ENCODE data around the gene DENND2D.

The DENND2D gene

GRCh38 chr1:111175349-111175748 is 25.1 kb downstream of the DENND2D start:
- DNase-seq (ENCODE audit: low read depth): no peak

GRCh38 chr1:111174070-111174469 is 26.4 kb downstream of the DENND2D start:
- DNase-seq (ENCODE audit: low read depth): no peak

- DNase-seq (ENCODE audit: low read depth): no peak
Observed at GRCh38 chr1:111172463-111172862, 28.0 kb downstream of the DENND2D start.

- DNase-seq (ENCODE audit: low read depth): no peak
Observed at GRCh38 chr1:111164151-111164550, 36.3 kb downstream of the DENND2D start.

GRCh38 chr1:111163363-111163762 is 37.1 kb downstream of the DENND2D start:
- no peak for DNase-seq (ENCODE audit: low read depth)

GRCh38 chr1:111162488-111162880 is 38.0 kb downstream of the DENND2D start:
- DNase-seq (ENCODE audit: low read depth): no peak

GRCh38 chr1:111161843-111162487 is 38.5 kb downstream of the DENND2D start:
- no peak for DNase-seq (ENCODE audit: low read depth)

GRCh38 chr1:111157431-111157830 is 43.0 kb downstream of the DENND2D start:
- no peak for DNase-seq (ENCODE audit: low read depth)

- no peak for DNase-seq (ENCODE audit: low read depth)
Observed at GRCh38 chr1:111154021-111154999, 46.1 kb downstream of the DENND2D start.

- no peak for DNase-seq (ENCODE audit: low read depth)
Observed at GRCh38 chr1:111151838-111152237, 48.6 kb downstream of the DENND2D start.

GRCh38 chr1:111148376-111148881 is 52.0 kb downstream of the DENND2D start:
- no peak for DNase-seq (ENCODE audit: low read depth)

- no peak for DNase-seq (ENCODE audit: low read depth)
Observed at GRCh38 chr1:111147948-111148347, 52.5 kb downstream of the DENND2D start.

- DNase-seq (ENCODE audit: low read depth): no peak
Observed at GRCh38 chr1:111145963-111146768, 54.3 kb downstream of the DENND2D start.

- no peak for DNase-seq (ENCODE audit: low read depth)
Observed at GRCh38 chr1:111145542-111145941, 54.9 kb downstream of the DENND2D start.

- DNase-seq (ENCODE audit: low read depth): no peak
Observed at GRCh38 chr1:111142356-111142975, 58.0 kb downstream of the DENND2D start.

GRCh38 chr1:111141245-111142220 is 58.9 kb downstream of the DENND2D start:
- no peak for DNase-seq (ENCODE audit: low read depth)

- DNase-seq (ENCODE audit: low read depth): no peak
Observed at GRCh38 chr1:111140680-111140967, 59.8 kb downstream of the DENND2D start.

- DNase-seq (ENCODE audit: low read depth): peak; percentile 85
Observed at GRCh38 chr1:111139956-111140679, 60.3 kb downstream of the DENND2D start, which contains the start of the genes CEPT1 and DRAM2. CEPT1 (plus strand) TSS chr1:111140223; CDS start chr1:111147715, 7,492 bp downstream. DRAM2 (minus strand) TSS chr1:111140093; CDS start chr1:111131554, 8,539 bp downstream.

- peak; percentile 1 for DNase-seq (ENCODE audit: low read depth)
Observed at GRCh38 chr1:111139324-111139955, 61.0 kb downstream of the DENND2D start.

Data from stimulated activated CD8-positive, alpha-beta memory T cell treated with anti-CD3 and anti-CD28 coated beads, Interleukin-12 subunit alpha, Interleukin-12 subunit beta, amount 100 ng/mL, for 4 hours (primary cell).